Vagina (tissue), 2 donors: ENCODE measurements around the gene NDFIP2. TPM values are rescaled to one million over a fixed set of nuclear protein-coding genes. Genes with fewer than 3 reads are reported as not detected.

ENCODE experiments used
- DNase-seq, 2 donors: peaks; one replicate each; pipeline ENCODE4 v3.0.0-alpha.2; 2017; ENCODE audit errors: extremely low spot score in 2 of 2
- H3K27ac ChIP-seq: fragments of 200-600 bp; sonication (generic); one replicate; pipeline ENCODE4 v1.5.1; 2019
- H3K27me3 ChIP-seq: fragments of 200-600 bp; sonication (generic); one replicate; pipeline ENCODE4 v1.5.1; 2019
- H3K36me3 ChIP-seq, 2 donors: fragments of 200-600 bp; sonication (generic); one replicate each; pipeline ENCODE4 v1.5.1; 2017 to 2019
- H3K4me1 ChIP-seq: fragments of 200-600 bp; sonication (generic); one replicate; pipeline ENCODE4 v1.5.1; 2019
- H3K4me3 ChIP-seq, 2 donors: fragments of 200-600 bp; sonication (generic); 1 replicate in 1 of 2; 2 replicates in 1 of 2; pipeline ENCODE4 v1.5.1; 2016 to 2019
- H3K9me3 ChIP-seq: fragments of 200-600 bp; sonication (generic); one replicate; pipeline ENCODE4 v1.5.1; 2019
- CTCF ChIP-seq, 3 experiments: fragments of 450-650 bp in 2 of 3; fragments of 200-600 bp in 1 of 3; sonication (generic) in 1 of 3; IDR thresholded peaks; one replicate each; pipeline ENCODE4 v1.5.1; 2017 to 2019; ENCODE audit warnings: antibody characterized with exemption in 3 of 3, mild to moderate bottlenecking in 2 of 3, moderate library complexity in 2 of 3
- POLR2A ChIP-seq, 2 donors: fragments of 450-650 bp; IDR thresholded peaks; one replicate each; pipeline ENCODE4 v1.6.1; 2017; ENCODE audit warnings: antibody characterized with exemption in 2 of 2, mild to moderate bottlenecking in 2 of 2, moderate library complexity in 2 of 2
- POLR2AphosphoS5 ChIP-seq, 2 donors: sonication (generic); formaldehyde crosslinking; IDR thresholded peaks; one replicate each; pipeline ENCODE4 v1.9.0; 2017; ENCODE audit warnings: antibody characterized with exemption in 2 of 2, mild to moderate bottlenecking in 2 of 2, low read depth in 1 of 2; ENCODE audit not compliant: insufficient read depth in 1 of 2
- intact Hi-C: fragments of 100-400 bp; cut with DNase I; formaldehyde crosslinking; loops from one replicate; pipeline ENCODE4 v1.15.1; 2023
- total RNA-seq: library from RNA; depleted of rRNA; stranded (reverse); fragments of >200 nt; gene quantifications from one replicate; pipeline ENCODE4 v1.2.3, GENCODE V29; 2016

The NDFIP2 gene
- total RNA-seq, 1 donor from 2014 or later: 26.8 TPM

- no peak overlapping the region for H3K27ac ChIP-seq
- H3K4me3 ChIP-seq: no peak overlapping the region
- H3K27me3 ChIP-seq: no peaks in the 10 kb centered on the region
- no peaks in the 10 kb centered on the region for H3K4me1 ChIP-seq
- intact Hi-C loops: no loop called here
- no peak for DNase-seq
- no peak for TF ChIP-seq CTCF (IDR thresholded peaks at IDR 0.05)
- no peak for TF ChIP-seq POLR2A (IDR thresholded peaks at IDR 0.05)
- no peak for TF ChIP-seq POLR2AphosphoS5 (IDR thresholded peaks at IDR 0.05; ENCODE audit: insufficient read depth in 1 of 2, low read depth in 1 of 2)
- no peaks in the 10 kb centered on the region for H3K9me3 ChIP-seq
- no peaks in the 10 kb centered on the region for H3K36me3 ChIP-seq
Measured at GRCh38 chr13:79452239-79452913, 28.6 kb upstream of the NDFIP2 start.

GRCh38 chr13:79455331-79455730 lies 25.6 kb upstream of the NDFIP2 start:
- no peak overlapping the region for H3K4me3 ChIP-seq
- DNase-seq: no peak
- intact Hi-C loops: no loop called here
- H3K27ac ChIP-seq: no peak overlapping the region
- H3K9me3 ChIP-seq: no peaks in the 10 kb centered on the region
- no peak for TF ChIP-seq POLR2A (IDR thresholded peaks at IDR 0.05)
- no peak for TF ChIP-seq POLR2AphosphoS5 (IDR thresholded peaks at IDR 0.05; ENCODE audit: insufficient read depth in 1 of 2, low read depth in 1 of 2)
- no peaks in the 10 kb centered on the region for H3K36me3 ChIP-seq
- H3K4me1 ChIP-seq: no peaks in the 10 kb centered on the region
- no peaks in the 10 kb centered on the region for H3K27me3 ChIP-seq

GRCh38 chr13:79456051-79456450 lies 24.9 kb upstream of the NDFIP2 start:
- DNase-seq: no peak
- intact Hi-C loops: no loop called here
- TF ChIP-seq CTCF (IDR thresholded peaks at IDR 0.05): no peak
- no peak for TF ChIP-seq POLR2AphosphoS5 (IDR thresholded peaks at IDR 0.05; ENCODE audit: insufficient read depth in 1 of 2, low read depth in 1 of 2)
- no peak for TF ChIP-seq POLR2A (IDR thresholded peaks at IDR 0.05)
- Histone ChIP-seq H3K27ac (no peak overlapping the region), H3K4me3 (no peak overlapping the region), H3K27me3 (no peaks in the 10 kb centered on the region), H3K4me1 (no peaks in the 10 kb centered on the region), H3K36me3 (no peaks in the 10 kb centered on the region), H3K9me3 (no peaks in the 10 kb centered on the region)

GRCh38 chr13:79456656-79457365 lies 24.1 kb upstream of the NDFIP2 start:
- intact Hi-C loops: no loop called here
- Histone ChIP-seq H3K27ac (no peak overlapping the region), H3K4me1 (no peaks in the 10 kb centered on the region), H3K4me3 (no peak overlapping the region), H3K9me3 (no peaks in the 10 kb centered on the region), H3K27me3 (no peaks in the 10 kb centered on the region), H3K36me3 (no peaks in the 10 kb centered on the region)
- TF ChIP-seq POLR2AphosphoS5 (IDR thresholded peaks at IDR 0.05; ENCODE audit: insufficient read depth in 1 of 2, low read depth in 1 of 2) (no peak), POLR2A (IDR thresholded peaks at IDR 0.05) (no peak)
- DNase-seq: no peak

GRCh38 chr13:79457390-79457789 lies 23.6 kb upstream of the NDFIP2 start:
- intact Hi-C loops: no loop called here
- DNase-seq: no peak
- Histone ChIP-seq H3K9me3 (no peaks in the 10 kb centered on the region), H3K36me3 (no peaks in the 10 kb centered on the region), H3K27me3 (no peaks in the 10 kb centered on the region), H3K4me3 (no peak overlapping the region), H3K4me1 (no peaks in the 10 kb centered on the region), H3K27ac (no peak overlapping the region)
- TF ChIP-seq POLR2A (IDR thresholded peaks at IDR 0.05) (no peak), CTCF (IDR thresholded peaks at IDR 0.05) (no peak), POLR2AphosphoS5 (IDR thresholded peaks at IDR 0.05; ENCODE audit: insufficient read depth in 1 of 2, low read depth in 1 of 2) (no peak)

GRCh38 chr13:79457948-79458347 lies 23.0 kb upstream of the NDFIP2 start:
- H3K4me1 ChIP-seq: no peaks in the 10 kb centered on the region
- no peaks in the 10 kb centered on the region for H3K9me3 ChIP-seq
- no peak for TF ChIP-seq POLR2A (IDR thresholded peaks at IDR 0.05)
- no peak for TF ChIP-seq POLR2AphosphoS5 (IDR thresholded peaks at IDR 0.05; ENCODE audit: insufficient read depth in 1 of 2, low read depth in 1 of 2)
- TF ChIP-seq CTCF (IDR thresholded peaks at IDR 0.05): no peak
- no peak for DNase-seq
- H3K27ac ChIP-seq: no peak overlapping the region
- H3K4me3 ChIP-seq: no peak overlapping the region
- no peaks in the 10 kb centered on the region for H3K36me3 ChIP-seq
- no peaks in the 10 kb centered on the region for H3K27me3 ChIP-seq
- intact Hi-C loops: no loop called here
